PC-9 (cell line): Measurements from ENCODE around the gene CEP112. TPM values are rescaled to one million over a fixed set of nuclear protein-coding genes. Genes with fewer than 3 reads are reported as not detected.

Experiments used
- BruUV-seq: library from RNA; stranded (reverse); fragments of 400-500 nt; replicated peaks from 2 replicates; lab custom pipeline; 2021; lab: Mats Ljungman, UMichigan
- CTCF ChIA-PET: fragments of 300-600 bp; sonication (Branson Sonifier 250); formaldehyde crosslinking; loops from one replicate; lab custom pipeline; 2022; ENCODE audit warnings: antibody characterized with exemption; lab: Charles Lee
- POLR2A ChIA-PET: fragments of 300-600 bp; sonication (Branson Sonifier 250); formaldehyde crosslinking; loops from one replicate; lab custom pipeline; 2022; ENCODE audit warnings: antibody characterized with exemption; ENCODE audit not compliant: unreplicated experiment; lab: Charles Lee
- DNase-seq, 2 experiments: peaks; one replicate each; pipeline versions ENCODE4 v3.0.0 to v3.0.0-alpha.2; 2015 to 2022; ENCODE audit warnings: mixed read lengths in 1 of 2
- H2AFZ ChIP-seq: fragments of 200-600 bp; sonication (generic); 2 replicates; pipeline ENCODE4 v1.8.1; 2017; ENCODE audit warnings: antibody characterized with exemption
- H3F3A ChIP-seq: fragments of 200-600 bp; sonication (generic); 2 replicates; pipeline ENCODE4 v1.8.1; 2017; ENCODE audit warnings: antibody characterized with exemption, mild to moderate bottlenecking, low read depth; ENCODE audit not compliant: insufficient read depth
- H3K27ac ChIP-seq: fragments of 200-600 bp; sonication (generic); 2 replicates; pipeline ENCODE4 v1.6.1; 2016; ENCODE audit warnings: mixed run types
- H3K27me3 ChIP-seq: fragments of 200-600 bp; sonication (generic); 2 replicates; pipeline ENCODE4 v1.6.1; 2016; ENCODE audit warnings: low read depth, mixed run types; ENCODE audit not compliant: insufficient read depth
- H3K36me3 ChIP-seq: fragments of 200-600 bp; sonication (generic); 2 replicates; pipeline ENCODE4 v1.6.1; 2016; ENCODE audit warnings: low read depth, mixed run types
- H3K4me1 ChIP-seq: fragments of 200-600 bp; sonication (generic); replicated peaks from 2 replicates; pipeline ENCODE4 v1.6.1; 2016; ENCODE audit warnings: mixed run types; ENCODE audit not compliant: insufficient read depth
- H3K4me2 ChIP-seq: fragments of 200-600 bp; sonication (generic); 2 replicates; pipeline ENCODE4 v1.6.1; 2017; ENCODE audit warnings: mixed run types
- H3K4me3 ChIP-seq: fragments of 200-600 bp; sonication (generic); 2 replicates; pipeline ENCODE4 v1.6.1; 2016; ENCODE audit warnings: mixed run types
- H3K79me2 ChIP-seq: fragments of 200-600 bp; sonication (generic); 2 replicates; pipeline ENCODE4 v1.6.1; 2017; ENCODE audit warnings: low read depth, mixed run types
- H3K9me2 ChIP-seq: fragments of 200-600 bp; sonication (generic); 2 replicates; pipeline ENCODE4 v1.8.1; 2017; ENCODE audit warnings: mild to moderate bottlenecking; ENCODE audit not compliant: insufficient read depth
- H3K9me3 ChIP-seq: fragments of 200-600 bp; sonication (generic); 2 replicates; pipeline ENCODE4 v1.8.1; 2016; ENCODE audit warnings: low read depth; ENCODE audit not compliant: insufficient read depth
- H4K20me1 ChIP-seq: fragments of 200-600 bp; sonication (generic); 2 replicates; pipeline ENCODE4 v1.8.1; 2017; ENCODE audit not compliant: insufficient read depth
- EZH2 ChIP-seq: fragments of 200-600 bp; sonication (generic); IDR thresholded peaks from 2 replicates; pipeline ENCODE4 v1.8.0; 2017; ENCODE audit warnings: antibody characterized with exemption, low read depth
- intact Hi-C: fragments of 100-400 bp; cut with micrococcal nuclease; formaldehyde crosslinking; loops from one replicate; pipeline ENCODE4 v1.10.0; 2022; ENCODE audit not compliant: unreplicated experiment
- total RNA-seq: library from RNA; stranded (reverse); gene quantifications from 2 replicates; pipeline ENCODE4 v1.2.3, GENCODE V29; 2021
- TF ChIP-seq, protein P1 (sequence below): fragments of 200-600 bp; sonication (generic); conservative IDR thresholded peaks from 2 replicates; pipeline ENCODE4 v1.6.1; 2017; ENCODE audit warnings: mixed run types, antibody characterized with exemption, mild to moderate bottlenecking, moderate library complexity

CEP112 gene
- total RNA-seq, 1 experiment from 2014 or later: 4.3 TPM

DNA sequence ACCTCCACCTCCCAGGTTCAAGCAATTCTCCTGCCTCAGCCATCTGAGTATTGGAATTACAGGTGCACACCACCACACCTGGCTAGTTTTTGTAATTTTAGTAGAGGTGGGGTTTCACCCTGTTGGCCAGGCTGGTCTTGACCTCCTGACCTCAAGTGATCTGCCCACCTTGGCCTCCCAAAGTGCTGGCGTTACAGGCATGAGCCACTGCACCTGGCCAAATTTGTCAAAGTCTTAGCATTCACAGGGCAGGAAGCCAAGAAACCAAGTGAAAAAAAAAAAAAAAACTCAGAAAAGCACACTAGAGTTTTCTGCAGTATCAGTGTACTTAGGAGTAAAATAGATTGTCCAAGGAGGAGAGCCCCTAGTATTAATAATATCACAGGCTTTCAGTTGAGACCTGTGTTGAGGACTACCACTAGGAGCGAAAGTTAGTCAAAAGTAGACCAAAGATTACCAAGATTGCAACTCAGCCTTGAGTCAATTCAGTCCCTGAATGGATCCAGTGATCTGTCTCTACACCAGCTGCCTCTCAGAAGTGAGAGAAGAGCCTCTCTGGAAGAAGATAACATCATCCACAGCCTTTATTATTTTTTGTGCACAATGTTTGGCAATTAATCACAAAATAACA lies 159.7 kb downstream of the CEP112 start:
- Histone ChIP-seq H4K20me1 (no peaks in the 10 kb centered on the region), H2AFZ (no peak overlapping the region), H3K4me2 (no peak overlapping the region), H3K36me3 (no peaks in the 10 kb centered on the region), H3K27me3 (no peaks in the 10 kb centered on the region), H3K79me2 (no peaks in the 10 kb centered on the region), H3K4me3 (no peak overlapping the region), H3K4me1 (no peaks in the 10 kb centered on the region), H3F3A (no peaks in the 10 kb centered on the region), H3K9me3 (no peaks in the 10 kb centered on the region), H3K27ac (no peak overlapping the region), H3K9me2 (no peaks in the 10 kb centered on the region)
- DNase-seq: no peak
- intact Hi-C loops: no loop called here
- TF ChIP-seq, protein P1, sequence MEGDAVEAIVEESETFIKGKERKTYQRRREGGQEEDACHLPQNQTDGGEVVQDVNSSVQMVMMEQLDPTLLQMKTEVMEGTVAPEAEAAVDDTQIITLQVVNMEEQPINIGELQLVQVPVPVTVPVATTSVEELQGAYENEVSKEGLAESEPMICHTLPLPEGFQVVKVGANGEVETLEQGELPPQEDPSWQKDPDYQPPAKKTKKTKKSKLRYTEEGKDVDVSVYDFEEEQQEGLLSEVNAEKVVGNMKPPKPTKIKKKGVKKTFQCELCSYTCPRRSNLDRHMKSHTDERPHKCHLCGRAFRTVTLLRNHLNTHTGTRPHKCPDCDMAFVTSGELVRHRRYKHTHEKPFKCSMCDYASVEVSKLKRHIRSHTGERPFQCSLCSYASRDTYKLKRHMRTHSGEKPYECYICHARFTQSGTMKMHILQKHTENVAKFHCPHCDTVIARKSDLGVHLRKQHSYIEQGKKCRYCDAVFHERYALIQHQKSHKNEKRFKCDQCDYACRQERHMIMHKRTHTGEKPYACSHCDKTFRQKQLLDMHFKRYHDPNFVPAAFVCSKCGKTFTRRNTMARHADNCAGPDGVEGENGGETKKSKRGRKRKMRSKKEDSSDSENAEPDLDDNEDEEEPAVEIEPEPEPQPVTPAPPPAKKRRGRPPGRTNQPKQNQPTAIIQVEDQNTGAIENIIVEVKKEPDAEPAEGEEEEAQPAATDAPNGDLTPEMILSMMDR: no peak
- no peak for TF ChIP-seq EZH2
- ChIA-PET CTCF (no interaction called here), POLR2A (no interaction called here)
- no TSS peak for BruUV-seq

DNA sequence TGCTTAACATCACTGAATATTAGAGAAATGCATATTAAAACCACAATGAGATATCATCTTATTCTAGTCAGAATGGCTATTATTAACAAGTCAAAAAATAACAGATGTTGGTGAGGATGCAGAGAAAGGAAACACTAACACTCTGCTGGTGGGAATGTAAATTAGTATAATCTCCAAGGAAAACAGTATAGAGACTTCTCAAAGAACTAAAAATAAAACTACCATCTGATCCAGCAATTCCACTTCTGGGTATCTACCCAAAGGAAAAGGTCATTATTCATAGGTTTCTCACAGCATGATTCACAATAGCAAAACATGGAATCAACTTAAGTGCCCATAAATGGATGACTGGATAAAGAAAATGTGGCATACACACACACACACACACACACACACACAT lies 166.4 kb downstream of the CEP112 start:
- H4K20me1 ChIP-seq: no peaks in the 10 kb centered on the region
- no peak overlapping the region for H3K4me2 ChIP-seq
- no peaks in the 10 kb centered on the region for H3K79me2 ChIP-seq
- H3K27ac ChIP-seq: no peak overlapping the region
- intact Hi-C loops: no loop called here
- H3K27me3 ChIP-seq: no peaks in the 10 kb centered on the region
- BruUV-seq: no TSS peak
- no peaks in the 10 kb centered on the region for H3K9me2 ChIP-seq
- H2AFZ ChIP-seq: no peak overlapping the region
- ChIA-PET POLR2A (no interaction called here), CTCF (no interaction called here)
- H3K4me3 ChIP-seq: no peak overlapping the region
- H3F3A ChIP-seq: no peaks in the 10 kb centered on the region
- H3K36me3 ChIP-seq: no peaks in the 10 kb centered on the region
- TF ChIP-seq, protein P1: no peak
- no peak for TF ChIP-seq EZH2
- H3K4me1 ChIP-seq: no peaks in the 10 kb centered on the region
- DNase-seq: no peak
- peaks cover 14% of the 10 kb centered on the region for H3K9me3 ChIP-seq

DNA sequence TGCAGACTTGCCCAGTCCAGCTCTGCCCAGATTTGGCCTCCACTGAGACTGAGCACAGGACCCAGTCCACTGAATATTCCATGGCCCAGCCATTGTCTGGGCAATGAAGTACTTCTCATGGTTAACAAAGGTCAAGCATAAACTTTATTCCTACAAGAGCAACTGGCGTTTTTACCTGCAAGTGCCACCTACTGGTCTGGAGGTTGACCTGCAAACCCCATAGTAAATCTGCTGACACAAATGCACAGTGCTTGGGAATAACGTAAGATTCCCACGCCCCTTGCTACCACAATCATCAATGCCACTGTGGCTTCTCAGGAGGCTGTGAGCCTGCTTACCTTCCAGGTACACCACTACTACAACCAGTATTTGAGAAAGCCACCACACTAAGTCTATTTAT lies 170.2 kb downstream of the CEP112 start:
- TF ChIP-seq, protein P1: no peak
- no peak for TF ChIP-seq EZH2
- ChIA-PET CTCF (no interaction called here), POLR2A (no interaction called here)
- no peaks in the 10 kb centered on the region for H3F3A ChIP-seq
- DNase-seq: no peak
- no peaks in the 10 kb centered on the region for H3K9me2 ChIP-seq
- H3K9me3 ChIP-seq: peaks cover 14% of the 10 kb centered on the region
- no peaks in the 10 kb centered on the region for H3K36me3 ChIP-seq
- no peaks in the 10 kb centered on the region for H3K79me2 ChIP-seq
- intact Hi-C loops: no loop called here
- no peak overlapping the region for H2AFZ ChIP-seq
- BruUV-seq: no TSS peak
- H3K4me2 ChIP-seq: no peak overlapping the region
- no peak overlapping the region for H3K27ac ChIP-seq
- H4K20me1 ChIP-seq: no peaks in the 10 kb centered on the region
- no peak overlapping the region for H3K4me3 ChIP-seq
- H3K27me3 ChIP-seq: no peaks in the 10 kb centered on the region
- no peaks in the 10 kb centered on the region for H3K4me1 ChIP-seq
